Lower lobe of right lung (tissue), 2 donors: ENCODE measurements around the gene CACNA1H. TPM values are rescaled to one million over a fixed set of nuclear protein-coding genes. Genes with fewer than 3 reads are reported as not detected.

Experiments used
- ATAC-seq, 2 donors: fragments of 200-7000 bp; cut with Tn5 transposase; one replicate each; pipeline ENCODE4 v1.9.1; 2020 to 2022; ENCODE audit warnings: mild to moderate bottlenecking in 2 of 2, moderate library complexity in 2 of 2
- DNase-seq: peaks from one replicate; pipeline ENCODE4 v3.0.0-alpha.2; 2020
- H3K27ac ChIP-seq: fragments of 200-600 bp; one replicate; pipeline ENCODE4 v1.8.0; 2022
- H3K27me3 ChIP-seq: fragments of 200-600 bp; one replicate; pipeline ENCODE4 v1.8.0; 2022; ENCODE audit warnings: low read depth
- H3K36me3 ChIP-seq: fragments of 200-600 bp; one replicate; pipeline ENCODE4 v1.8.0; 2022; ENCODE audit warnings: mild to moderate bottlenecking
- H3K4me1 ChIP-seq: fragments of 200-600 bp; one replicate; pipeline ENCODE4 v1.8.0; 2022
- H3K4me3 ChIP-seq: fragments of 200-600 bp; one replicate; pipeline ENCODE4 v1.8.0; 2022; ENCODE audit warnings: mild to moderate bottlenecking
- H3K9me3 ChIP-seq: fragments of 200-600 bp; one replicate; pipeline ENCODE4 v1.8.0; 2022
- intact Hi-C: fragments of 100-400 bp; cut with DNase I; formaldehyde crosslinking; loops from one replicate; pipeline ENCODE4 v1.11.0; 2022
- total RNA-seq: library from RNA; stranded (reverse); fragmentation: NEBNext Ultra II Directional; extraction: Animal tissue kit (Norgen Biotek cat#: 25700); gene quantifications from one replicate; pipeline ENCODE4 v1.2.1, GENCODE V29; 2021
- TF ChIP-seq, protein P1 (sequence below): fragments of 200-600 bp; IDR thresholded peaks from one replicate; pipeline ENCODE4 v1.8.0; 2022; ENCODE audit warnings: antibody characterized with exemption, mild to moderate bottlenecking
- donor health status: DM: no; HTN: yes; CAD: no; lungs with severe emphysema.

CACNA1H gene
- total RNA-seq, 1 donor from 2014 or later = 8.4 TPM

DNA sequence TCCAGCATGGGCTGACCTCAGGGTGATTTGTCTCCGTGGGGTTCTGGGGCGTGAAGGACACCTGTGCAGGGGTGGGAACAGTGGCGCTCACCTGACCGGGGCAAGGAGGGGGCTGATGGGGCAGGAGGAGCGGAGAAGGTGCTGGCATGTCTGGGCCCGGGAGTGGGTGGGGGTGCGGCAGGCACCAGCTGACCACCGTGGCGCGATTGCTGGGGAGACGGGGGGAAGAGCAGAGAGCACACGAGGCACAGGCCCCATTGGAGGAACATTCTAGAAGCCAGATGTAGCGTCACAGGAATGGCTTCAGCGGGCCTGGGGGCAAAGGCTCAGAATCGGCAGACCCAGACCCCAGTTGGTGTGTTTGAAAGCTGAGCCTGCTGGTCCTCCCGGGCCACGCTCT is 12.1 kb downstream of the CACNA1H start:
- H3K4me3 ChIP-seq = no peak overlapping the region
- TF ChIP-seq, protein P1, sequence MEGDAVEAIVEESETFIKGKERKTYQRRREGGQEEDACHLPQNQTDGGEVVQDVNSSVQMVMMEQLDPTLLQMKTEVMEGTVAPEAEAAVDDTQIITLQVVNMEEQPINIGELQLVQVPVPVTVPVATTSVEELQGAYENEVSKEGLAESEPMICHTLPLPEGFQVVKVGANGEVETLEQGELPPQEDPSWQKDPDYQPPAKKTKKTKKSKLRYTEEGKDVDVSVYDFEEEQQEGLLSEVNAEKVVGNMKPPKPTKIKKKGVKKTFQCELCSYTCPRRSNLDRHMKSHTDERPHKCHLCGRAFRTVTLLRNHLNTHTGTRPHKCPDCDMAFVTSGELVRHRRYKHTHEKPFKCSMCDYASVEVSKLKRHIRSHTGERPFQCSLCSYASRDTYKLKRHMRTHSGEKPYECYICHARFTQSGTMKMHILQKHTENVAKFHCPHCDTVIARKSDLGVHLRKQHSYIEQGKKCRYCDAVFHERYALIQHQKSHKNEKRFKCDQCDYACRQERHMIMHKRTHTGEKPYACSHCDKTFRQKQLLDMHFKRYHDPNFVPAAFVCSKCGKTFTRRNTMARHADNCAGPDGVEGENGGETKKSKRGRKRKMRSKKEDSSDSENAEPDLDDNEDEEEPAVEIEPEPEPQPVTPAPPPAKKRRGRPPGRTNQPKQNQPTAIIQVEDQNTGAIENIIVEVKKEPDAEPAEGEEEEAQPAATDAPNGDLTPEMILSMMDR = no peak
- DNase-seq (no peak), ATAC-seq (no peak)
- peaks cover 11% of the 10 kb centered on the region for H3K4me1 ChIP-seq
- no peaks in the 10 kb centered on the region for H3K9me3 ChIP-seq
- no peak overlapping the region for H3K27ac ChIP-seq
- H3K36me3 ChIP-seq = no peaks in the 10 kb centered on the region
- peaks cover 64% of the 10 kb centered on the region for H3K27me3 ChIP-seq
- intact Hi-C loops = no loop called here

DNA sequence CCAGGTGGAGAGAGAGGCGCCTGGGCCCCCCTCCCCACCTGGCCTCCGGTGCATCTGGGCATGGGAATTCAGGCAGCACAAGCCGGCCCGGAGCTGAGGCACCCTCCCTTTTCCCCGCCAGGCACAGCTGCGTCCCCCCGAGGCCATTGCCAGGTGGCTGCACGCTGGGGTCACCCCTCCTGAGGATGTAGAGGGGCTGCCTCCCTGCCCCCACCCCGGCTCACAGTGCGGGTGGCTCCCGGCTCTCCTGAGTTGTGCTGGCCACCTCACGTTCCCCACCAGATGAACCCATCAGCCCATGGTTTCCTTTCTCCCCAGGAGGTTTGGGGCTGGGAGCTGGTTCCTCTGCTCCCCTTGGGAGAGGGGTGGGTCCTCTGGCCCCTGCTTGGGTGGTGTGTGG is 12.6 kb downstream of the CACNA1H start:
- TF ChIP-seq, protein P1 = no peak

DNA sequence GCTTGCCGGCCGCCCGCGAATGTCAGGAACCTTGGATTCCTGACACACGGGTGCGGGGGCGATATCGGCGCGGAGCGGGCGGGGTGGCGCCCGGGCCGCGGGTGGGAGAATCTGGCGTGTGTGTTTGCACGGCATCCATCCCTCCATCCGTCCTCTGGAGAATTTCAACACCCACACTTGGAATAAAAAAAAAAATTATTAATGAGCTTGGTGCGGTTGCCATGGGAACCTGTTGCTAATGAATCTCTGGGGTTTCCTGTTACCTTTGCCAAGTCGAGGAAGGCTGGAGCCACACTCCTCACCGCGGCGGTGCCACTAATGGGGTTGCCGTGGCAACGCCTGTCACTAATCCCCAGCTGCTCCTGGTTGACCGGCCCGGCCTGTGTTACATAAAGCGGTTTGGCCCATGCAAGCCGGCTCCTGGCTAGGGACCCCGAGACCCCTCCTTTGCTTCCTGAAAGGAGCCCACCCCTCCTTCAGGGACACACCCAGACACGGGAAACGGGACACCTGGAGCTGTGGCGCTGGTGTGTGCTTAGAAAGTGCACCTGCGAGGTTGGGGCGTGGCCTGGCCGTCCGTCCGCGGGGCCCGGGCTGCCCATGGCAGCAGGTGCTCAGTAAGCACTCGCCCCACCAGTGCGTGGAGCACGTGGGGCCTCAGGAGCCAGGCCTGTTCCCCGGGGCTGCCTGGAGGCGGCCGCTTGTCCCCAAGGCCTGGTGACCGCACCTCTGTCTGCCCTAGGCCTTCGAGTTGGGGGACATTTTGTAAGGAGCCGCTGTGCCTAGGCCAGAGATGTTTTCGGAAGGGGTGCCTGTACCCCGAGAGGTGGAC is 14.6 kb downstream of the CACNA1H start:
- Histone ChIP-seq H3K36me3 (no peaks in the 10 kb centered on the region), H3K9me3 (no peaks in the 10 kb centered on the region), H3K27me3 (peaks cover 62% of the 10 kb centered on the region), H3K4me3 (no peak overlapping the region), H3K4me1 (no peaks in the 10 kb centered on the region), H3K27ac (no peak overlapping the region)
- intact Hi-C loops = no loop called here
- DNase-seq (no peak), ATAC-seq (no peak)
- TF ChIP-seq, protein P1 = no peak

More for the DNA sequence above, 12.6 kb downstream of the CACNA1H start:
- Histone ChIP-seq H3K27me3 (peaks cover 63% of the 10 kb centered on the region), H3K9me3 (no peaks in the 10 kb centered on the region), H3K4me1 (peaks cover 6% of the 10 kb centered on the region), H3K27ac (no peak overlapping the region), H3K4me3 (no peak overlapping the region), H3K36me3 (no peaks in the 10 kb centered on the region)
- intact Hi-C loops = no loop called here
- ATAC-seq = no peak
- DNase-seq = no peak

DNA sequence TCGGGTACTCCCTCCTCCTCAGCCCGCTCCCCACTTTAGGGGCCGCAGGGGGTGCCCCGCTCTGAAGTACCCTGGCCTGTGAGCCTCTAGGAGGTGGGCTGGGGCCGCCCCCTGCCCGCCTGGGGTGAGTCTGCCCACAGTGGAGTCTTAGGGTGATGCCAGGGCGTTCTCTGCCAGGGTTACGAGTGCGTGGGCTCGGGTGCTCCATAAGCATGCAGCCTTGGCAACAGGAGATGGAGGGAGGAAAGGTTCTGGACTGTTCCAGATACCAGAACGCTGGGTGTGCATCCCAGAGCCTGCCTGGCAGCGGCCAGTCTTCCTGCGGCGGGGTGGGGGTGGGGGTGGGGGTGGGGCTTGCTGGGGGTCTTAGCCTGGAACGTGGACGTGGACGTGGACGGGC is 15.9 kb downstream of the CACNA1H start:
- intact Hi-C loops = no loop called here
- H3K27me3 ChIP-seq = peaks cover 53% of the 10 kb centered on the region
- DNase-seq = no peak

DNA sequence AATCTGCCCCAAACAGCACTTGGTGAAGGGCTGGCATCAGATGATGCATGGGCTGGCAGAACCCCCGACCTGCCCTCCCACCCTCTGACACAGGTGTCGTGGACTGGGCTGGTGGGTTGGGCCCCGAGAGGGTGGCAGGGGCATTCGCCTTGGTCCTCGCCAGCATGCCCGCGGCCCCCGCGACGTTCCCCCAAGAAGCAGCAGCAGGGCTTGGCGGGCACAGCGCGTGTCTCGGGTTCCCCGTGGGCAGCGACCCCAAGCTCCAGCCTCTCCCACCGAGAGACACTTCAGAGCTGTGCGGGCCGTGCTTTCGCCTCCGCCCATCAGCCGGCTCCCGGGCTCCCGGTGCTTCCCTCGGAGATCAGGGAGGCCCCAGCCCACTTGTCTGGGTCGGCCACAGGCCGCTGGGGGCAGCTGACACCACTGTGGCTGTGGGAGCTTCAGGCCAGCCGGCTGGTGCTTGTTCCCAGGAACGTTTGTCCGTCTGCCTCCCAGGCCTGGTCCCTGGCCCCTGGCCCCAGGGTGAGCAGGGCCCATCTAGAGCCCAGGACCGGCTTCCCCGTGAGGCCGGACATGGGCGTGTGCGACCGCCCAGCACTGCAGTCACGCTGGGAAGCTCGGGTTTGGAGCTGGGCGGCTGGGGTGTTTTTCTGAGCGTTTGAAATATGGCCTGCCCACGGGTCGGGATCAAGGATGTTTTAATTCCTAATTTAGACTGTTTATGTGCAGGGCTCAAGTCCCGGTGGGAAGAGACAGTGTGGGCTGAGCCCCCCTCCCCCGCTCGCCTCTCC is 16.6 kb downstream of the CACNA1H start:
- intact Hi-C loops = no loop called here

More for the DNA sequence above, 15.9 kb downstream of the CACNA1H start:
- H3K36me3 ChIP-seq = no peaks in the 10 kb centered on the region
- H3K4me1 ChIP-seq = no peaks in the 10 kb centered on the region
- no peak overlapping the region for H3K4me3 ChIP-seq
- ATAC-seq = no peak
- TF ChIP-seq, protein P1 = no peak
- no peak overlapping the region for H3K27ac ChIP-seq
- H3K9me3 ChIP-seq = no peaks in the 10 kb centered on the region

More for the DNA sequence above, 16.6 kb downstream of the CACNA1H start:
- no peaks in the 10 kb centered on the region for H3K36me3 ChIP-seq
- TF ChIP-seq, protein P1 = no peak
- no peaks in the 10 kb centered on the region for H3K4me1 ChIP-seq
- H3K27ac ChIP-seq = no peak overlapping the region
- DNase-seq = no peak
- peaks cover 47% of the 10 kb centered on the region for H3K27me3 ChIP-seq
- no peaks in the 10 kb centered on the region for H3K9me3 ChIP-seq
- H3K4me3 ChIP-seq = no peak overlapping the region
- ATAC-seq = no peak
